Tibial nerve (tissue), 4 donors: ENCODE results near the gene ILKAP. TPM values are rescaled to one million over a fixed set of nuclear protein-coding genes. Genes with fewer than 3 reads are reported as not detected.
A peak's percentile ranks its signal among the peaks of the same experiment; 100 is the strongest.

Source experiments
- DNase-seq, 2 donors: peaks; one replicate each; pipeline ENCODE4 v3.0.0-alpha.2; 2019; ENCODE audit warnings: low spot score in 2 of 2
- H3K27ac ChIP-seq, 4 donors: fragments of 200-600 bp; sonication (generic) in 3 of 4; one replicate each; pipeline ENCODE4 v1.5.1; 2017 to 2019; ENCODE audit warnings: mild to moderate bottlenecking in 1 of 4
- H3K27me3 ChIP-seq, 2 donors: fragments of 200-600 bp; sonication (generic) in 1 of 2; one replicate each; pipeline versions ENCODE4 v1.5.1 to v1.6.0; 2017 to 2019
- H3K36me3 ChIP-seq, 3 donors: fragments of 200-600 bp; sonication (generic); one replicate each; pipeline ENCODE4 v1.5.1; 2018 to 2019
- H3K4me1 ChIP-seq, 4 donors: fragments of 200-600 bp; sonication (generic) in 3 of 4; one replicate each; pipeline ENCODE4 v1.5.1; 2017 to 2019
- H3K4me3 ChIP-seq, 4 donors: fragments of 200-600 bp; sonication (generic) in 3 of 4; one replicate each; pipeline ENCODE4 v1.5.1; 2017 to 2019; ENCODE audit warnings: mild to moderate bottlenecking in 1 of 4, moderate library complexity in 1 of 4
- H3K9me3 ChIP-seq, 4 donors: fragments of 200-600 bp; sonication (generic) in 3 of 4; one replicate each; pipeline ENCODE4 v1.5.1; 2017 to 2019
- CTCF ChIP-seq, 5 experiments: fragments of 200-600 bp in 3 of 5; fragments of 450-650 bp in 2 of 5; sonication (generic) in 3 of 5; IDR thresholded peaks; one replicate each; pipeline ENCODE4 v1.5.1; 2016 to 2019; ENCODE audit warnings: antibody characterized with exemption in 5 of 5, mild to moderate bottlenecking in 3 of 5, moderate library complexity in 2 of 5
- EP300 ChIP-seq, 2 donors: sonication (generic); formaldehyde crosslinking; IDR thresholded peaks; one replicate each; pipeline ENCODE4 v1.6.1; 2017; ENCODE audit warnings: antibody characterized with exemption in 2 of 2, mild to moderate bottlenecking in 1 of 2
- POLR2A ChIP-seq, 2 donors: fragments of 450-650 bp; IDR thresholded peaks; one replicate each; pipeline ENCODE4 v1.6.1; 2017; ENCODE audit warnings: antibody characterized with exemption in 2 of 2, mild to moderate bottlenecking in 2 of 2, moderate library complexity in 2 of 2
- WGBS, 2 donors: methylation state at CpG; one replicate each; pipeline ENCODE4 v1.1.5; 2018; 5-methylcytosine and 5-hydroxymethylcytosine counted together
- total RNA-seq, 4 donors: library from RNA; depleted of rRNA; stranded (reverse); fragments of >200 nt; gene quantifications; one replicate each; pipeline ENCODE4 v1.1.0, GENCODE V29; 2016

The ILKAP gene
- total RNA-seq, 4 donors from 2014 or later, result 40.8 to 53.1 (median 47.9) TPM

GRCh38 chr2:238226698-238227586, 23.4 kb upstream of the ILKAP start:
- Histone ChIP-seq H3K4me1 (peaks cover 0 to 51% (median 8%) of the 10 kb centered on the region in 4 donors), H3K27me3 (no peaks in the 10 kb centered on the region), H3K36me3 (peaks cover 0 to 16% (median 0%) of the 10 kb centered on the region in 3 donors), H3K4me3 (no peak overlapping the region), H3K9me3 (no peaks in the 10 kb centered on the region), H3K27ac (peak overlapping the region in 1 of 4 donors; percentile 58)
- TF ChIP-seq EP300 (IDR thresholded peaks at IDR 0.05), result no peak
- no peak for TF ChIP-seq POLR2A (IDR thresholded peaks at IDR 0.05)
- no peak for TF ChIP-seq CTCF (IDR thresholded peaks at IDR 0.05)
- 87 to 94% methylated on average over 8 of the region's 8 CpGs for WGBS, 2 donors
- no peak for DNase-seq

GRCh38 chr2:238225911-238226697, 22.6 kb upstream of the ILKAP start:
- no peaks in the 10 kb centered on the region for H3K27me3 ChIP-seq
- no peak for DNase-seq
- peaks cover 0 to 16% (median 0%) of the 10 kb centered on the region in 3 donors for H3K36me3 ChIP-seq
- no peaks in the 10 kb centered on the region for H3K9me3 ChIP-seq
- no peak for TF ChIP-seq CTCF (IDR thresholded peaks at IDR 0.05)
- TF ChIP-seq EP300 (IDR thresholded peaks at IDR 0.05), result no peak
- 72 to 77% methylated on average over 33 to 38 of the region's 38 CpGs for WGBS, 2 donors
- H3K4me3 ChIP-seq, result no peak overlapping the region
- H3K4me1 ChIP-seq, result peaks cover 0 to 45% (median 6%) of the 10 kb centered on the region in 4 donors
- peak overlapping the region in 2 of 4 donors; percentile 62 to 72 for H3K27ac ChIP-seq

- DNase-seq, result no peak
- no peaks in the 10 kb centered on the region for H3K27me3 ChIP-seq
- H3K9me3 ChIP-seq, result no peaks in the 10 kb centered on the region
- peak overlapping the region in 2 of 4 donors; percentile 62 to 72 for H3K27ac ChIP-seq
- peaks cover 0 to 44% (median 0%) of the 10 kb centered on the region in 4 donors for H3K4me1 ChIP-seq
- TF ChIP-seq EP300 (IDR thresholded peaks at IDR 0.05) (no peak), POLR2A (IDR thresholded peaks at IDR 0.05) (no peak), CTCF (IDR thresholded peaks at IDR 0.05) (no peak)
- H3K36me3 ChIP-seq, result peaks cover 0 to 16% (median 0%) of the 10 kb centered on the region in 3 donors
- H3K4me3 ChIP-seq, result no peak overlapping the region
- WGBS, 2 donors, result 67 to 74% methylated on average over 13 of the region's 13 CpGs
These were observed 21.6 kb upstream of the ILKAP start for GRCh38 chr2:238225121-238225520.

- H3K9me3 ChIP-seq, result no peaks in the 10 kb centered on the region
- no peak for DNase-seq
These were observed 21.0 kb upstream of the ILKAP start for GRCh38 chr2:238224356-238225035.

More at GRCh38 chr2:238224356-238225035, 21.0 kb upstream of the ILKAP start:
- peaks cover 0 to 43% (median 0%) of the 10 kb centered on the region in 4 donors for H3K4me1 ChIP-seq
- TF ChIP-seq POLR2A (IDR thresholded peaks at IDR 0.05), result no peak
- no peak for TF ChIP-seq EP300 (IDR thresholded peaks at IDR 0.05)
- no peak for TF ChIP-seq CTCF (IDR thresholded peaks at IDR 0.05)
- no peak overlapping the region for H3K27ac ChIP-seq
- peaks cover 0 to 16% (median 0%) of the 10 kb centered on the region in 3 donors for H3K36me3 ChIP-seq
- H3K4me3 ChIP-seq, result no peak overlapping the region
- H3K27me3 ChIP-seq, result no peaks in the 10 kb centered on the region
- 93 to 94% methylated on average over 28 to 29 of the region's 29 CpGs for WGBS, 2 donors
